GM13976 (cell line): ENCODE measurements around the gene CCDC70.

Source experiments
- DNase-seq: peaks from one replicate; pipeline ENCODE4 v3.0.0; 2012; ENCODE audit warnings: low spot score
- CTCF ChIP-seq: IDR thresholded peaks from 2 replicates; pipeline ENCODE4 v1.5.1; 2012; ENCODE audit warnings: borderline replicate concordance, mild to moderate bottlenecking; ENCODE audit not compliant: insufficient read depth; ENCODE audit errors: extremely low read depth, missing control alignments, control extremely low read depth
- in situ Hi-C: fragments of 300-500 bp; cut with MboI; formaldehyde crosslinking; loops from one replicate; pipeline ENCODE4 v1.12.0; 2022; ENCODE audit warnings: low sequenced_read_pairs, mixed read lengths, inconsistent platforms; ENCODE audit not compliant: unreplicated experiment

Gene CCDC70

GRCh38 chr13:51881296-51881695 lies 19.5 kb downstream of the CCDC70 start:
- DNase-seq, result no peak
- in situ Hi-C loops, result no loop called here
- no peak for TF ChIP-seq CTCF

- TF ChIP-seq CTCF, result no peak
- in situ Hi-C loops, result no loop called here
Measured at GRCh38 chr13:51882570-51883225, 20.9 kb downstream of the CCDC70 start.

GRCh38 chr13:51883226-51883600 lies 21.4 kb downstream of the CCDC70 start:
- no peak for DNase-seq
- no peak for TF ChIP-seq CTCF
- in situ Hi-C loops, result no loop called here

More at GRCh38 chr13:51882570-51883225, 20.9 kb downstream of the CCDC70 start:
- DNase-seq, result no peak

GRCh38 chr13:51885651-51886050 lies 23.9 kb downstream of the CCDC70 start:
- TF ChIP-seq CTCF, result no peak
- in situ Hi-C loops, result no loop called here
- DNase-seq, result no peak

- no peak for DNase-seq
- TF ChIP-seq CTCF, result no peak
- in situ Hi-C loops, result no loop called here
Measured at GRCh38 chr13:51887468-51887867, 25.7 kb downstream of the CCDC70 start.

- TF ChIP-seq CTCF, result no peak
- in situ Hi-C loops, result no loop called here
Measured at GRCh38 chr13:51892657-51893056, 30.9 kb downstream of the CCDC70 start.

GRCh38 chr13:51894239-51894638 lies 32.5 kb downstream of the CCDC70 start:
- no peak for DNase-seq
- in situ Hi-C loops, result no loop called here
- no peak for TF ChIP-seq CTCF

More at GRCh38 chr13:51892657-51893056, 30.9 kb downstream of the CCDC70 start:
- DNase-seq, result no peak
